GM23248 (cell line): ENCODE results near the gene GNAS-AS1.
"Not testable (repeated sequence)": the region's sequence is repeated elsewhere in the genome, so short reads cannot be mapped to it uniquely, and the experiment has no call there.

Source experiments
- EZH2 ChIP-seq: fragments of 200-600 bp; sonication (generic); IDR thresholded peaks from 2 replicates; pipeline ENCODE4 v1.6.1; 2018; ENCODE audit warnings: antibody characterized with exemption, mild to moderate bottlenecking; ENCODE audit not compliant: insufficient read depth, poor library complexity, severe bottlenecking
- EZH2phosphoT487 ChIP-seq: fragments of 200-600 bp; sonication (generic); IDR thresholded peaks from 2 replicates; pipeline ENCODE4 v1.6.1; 2018; ENCODE audit warnings: antibody characterized with exemption, moderate library complexity, mild to moderate bottlenecking, low read depth; ENCODE audit not compliant: insufficient read depth

DNA sequence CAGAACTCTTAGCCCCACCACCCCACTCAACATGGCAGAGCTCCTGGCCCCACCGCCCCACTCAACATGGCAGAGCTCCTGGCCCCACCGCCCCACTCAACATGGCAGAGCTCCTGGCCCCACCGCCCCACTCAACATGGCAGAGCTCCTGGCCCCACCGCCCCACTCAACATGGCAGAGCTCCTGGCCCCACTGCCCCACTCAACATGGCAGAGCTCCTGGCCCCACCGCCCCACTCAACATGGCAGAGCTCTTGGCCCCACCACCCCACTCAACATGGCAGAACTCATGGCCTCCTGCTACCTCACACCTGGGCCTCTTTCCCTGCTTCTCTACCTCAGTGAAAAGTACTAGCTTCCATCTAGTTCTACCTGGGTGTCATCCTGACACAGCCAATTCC is 21.9 kb downstream of the GNAS-AS1 start:
- TF ChIP-seq EZH2, EZH2phosphoT487: not testable (repeated sequence)
